GM19043 (cell line): Measurements from ENCODE around the gene DGKA.
"Not testable (repeated sequence)": the region's sequence is repeated elsewhere in the genome, so short reads cannot be mapped to it uniquely, and the experiment has no call there.

ENCODE experiments used
- ATAC-seq: cut with Tn5 transposase; IDR thresholded peaks from one replicate; pipeline ENCODE4 v1.9.1; 2021; ENCODE audit warnings: low read depth; ENCODE audit not compliant: unreplicated experiment

DGKA gene

GRCh38 chr12:55965941-55966407 is 35.0 kb downstream of the DGKA start, which contains the start of gene PMEL:
TSS of gene PMEL (minus strand) at chr12:55966042. CDS start at chr12:55966011, 31 bp downstream.
- no peak for ATAC-seq

- peak; percentile 97 for ATAC-seq
Measured at GRCh38 chr12:55966408-55967281, 35.7 kb downstream of the DGKA start, which contains the start of gene CDK2. TSS of gene CDK2 (plus strand) at chr12:55966830. CDS start at chr12:55967009, 179 bp downstream.

GRCh38 chr12:55969356-55969755 is 38.4 kb downstream of the DGKA start:
- no peak for ATAC-seq

GRCh38 chr12:55970775-55971174 is 39.8 kb downstream of the DGKA start:
- no peak for ATAC-seq

- ATAC-seq: no peak
Measured at GRCh38 chr12:55972042-55972441, 41.1 kb downstream of the DGKA start.

- ATAC-seq: no peak
Measured at GRCh38 chr12:55972456-55972855, 41.5 kb downstream of the DGKA start.

GRCh38 chr12:55972911-55973598 is 42.1 kb downstream of the DGKA start:
- no peak for ATAC-seq

- peak; percentile 89 for ATAC-seq
Measured at GRCh38 chr12:55973599-55974307, 42.8 kb downstream of the DGKA start, which contains the start of gene RAB5B. TSS of gene RAB5B (plus strand) at chr12:55974078. CDS start at chr12:55986961, 12,883 bp downstream.

- no peak for ATAC-seq
Measured at GRCh38 chr12:55974308-55974730, 43.4 kb downstream of the DGKA start.

GRCh38 chr12:55978393-55978792 is 47.4 kb downstream of the DGKA start:
- ATAC-seq: no peak

GRCh38 chr12:55979069-55979468 is 48.1 kb downstream of the DGKA start:
- ATAC-seq: no peak

GRCh38 chr12:55981882-55982281 is 50.9 kb downstream of the DGKA start:
- ATAC-seq: not testable (repeated sequence)

- peak; percentile 89 for ATAC-seq
Measured at GRCh38 chr12:55982319-55982936, 51.5 kb downstream of the DGKA start.

- no peak for ATAC-seq
Measured at GRCh38 chr12:55983232-55983842, 52.4 kb downstream of the DGKA start.

- no peak for ATAC-seq
Measured at GRCh38 chr12:55984861-55985260, 53.9 kb downstream of the DGKA start.

GRCh38 chr12:55985341-55985740 is 54.4 kb downstream of the DGKA start:
- no peak for ATAC-seq

- not testable (repeated sequence) for ATAC-seq
Measured at GRCh38 chr12:55985976-55986375, 55.0 kb downstream of the DGKA start.

GRCh38 chr12:55991110-55991509 is 60.1 kb downstream of the DGKA start:
- ATAC-seq: no peak

- no peak for ATAC-seq
Measured at GRCh38 chr12:55993230-55993853, 62.4 kb downstream of the DGKA start.
